SK-N-MC (cell line): ENCODE measurements around the gene KLHDC10.

Experiments used
- EZH2 ChIP-seq: fragments of 200-600 bp; sonication (generic); IDR thresholded peaks from one replicate; pipeline ENCODE4 v1.6.1; 2017; ENCODE audit warnings: antibody characterized with exemption
- FOXP2 ChIP-seq: optimal IDR thresholded peaks from 2 replicates; pipeline ENCODE3; 2011; ENCODE audit warnings: mild to moderate bottlenecking, moderate library complexity; ENCODE audit not compliant: insufficient read depth; ENCODE audit errors: extremely low read length, control extremely low read depth
- POLR2AphosphoS5 ChIP-seq: IDR thresholded peaks from 2 replicates; pipeline ENCODE4 v1.6.1; 2012; ENCODE audit warnings: mild to moderate bottlenecking, low read depth, low read length, borderline replicate concordance

GRCh38 chr7:130148561-130148960 is 78.2 kb downstream of the KLHDC10 start:
- no peak for TF ChIP-seq POLR2AphosphoS5
- TF ChIP-seq EZH2 = no peak
- no peak for TF ChIP-seq FOXP2
